NCI-H146 (cell line): Measurements from ENCODE around the gene CCL17.
"Not testable (repeated sequence)": the region's sequence is repeated elsewhere in the genome, so short reads cannot be mapped to it uniquely, and the experiment has no call there.

Experiments
- DNase-seq: peaks from one replicate; lab custom pipeline; 2025; lab: John Stamatoyannopoulos, UW

CCL17 gene

DNA sequence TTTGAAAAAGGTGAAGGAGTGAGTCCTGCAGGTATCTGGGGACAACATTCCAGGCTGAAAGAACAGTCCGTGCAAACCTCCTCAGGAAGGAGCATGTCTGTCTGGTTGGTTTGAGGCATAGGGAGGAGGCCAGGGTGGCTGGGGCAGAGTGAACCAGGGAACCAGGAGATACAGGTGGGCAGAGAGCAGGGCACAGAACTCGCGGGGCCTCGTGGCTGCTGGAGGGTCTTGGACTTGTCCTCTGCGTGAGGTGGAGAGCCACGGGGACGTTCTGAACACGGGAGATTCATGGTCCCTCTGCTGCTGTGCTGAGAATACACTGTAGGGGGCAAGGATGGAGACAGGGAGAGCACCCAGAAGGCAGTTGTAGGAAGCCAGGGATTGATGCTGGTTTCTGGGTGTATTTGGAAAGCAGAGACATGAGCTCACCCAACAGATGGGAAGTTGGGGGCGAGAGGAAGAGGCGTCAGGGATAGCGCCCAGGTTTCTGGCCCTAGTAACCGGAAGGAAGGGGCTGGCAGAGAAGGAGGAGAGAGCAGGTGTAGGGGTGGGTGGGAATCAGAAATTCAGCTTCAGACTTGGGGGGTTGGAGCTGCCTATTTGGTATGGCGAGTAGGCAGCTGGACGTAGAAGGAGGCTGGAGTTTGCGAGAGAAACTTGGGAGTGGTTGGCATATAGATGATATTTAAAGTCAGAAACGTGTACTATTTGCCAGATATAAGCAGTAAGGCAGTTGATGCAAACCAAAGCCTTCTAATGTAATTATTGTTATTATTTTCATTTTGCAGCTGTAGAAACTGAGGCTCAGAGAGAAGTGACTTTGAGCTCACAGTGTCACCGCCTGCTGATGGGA is at the start of gene CCL17:
CCL17 (plus strand) TSS at position 803 of the 853 bp plus-strand sequence. CDS start 9,166 bp downstream, outside the sequence.
- DNase-seq: no peak

DNA sequence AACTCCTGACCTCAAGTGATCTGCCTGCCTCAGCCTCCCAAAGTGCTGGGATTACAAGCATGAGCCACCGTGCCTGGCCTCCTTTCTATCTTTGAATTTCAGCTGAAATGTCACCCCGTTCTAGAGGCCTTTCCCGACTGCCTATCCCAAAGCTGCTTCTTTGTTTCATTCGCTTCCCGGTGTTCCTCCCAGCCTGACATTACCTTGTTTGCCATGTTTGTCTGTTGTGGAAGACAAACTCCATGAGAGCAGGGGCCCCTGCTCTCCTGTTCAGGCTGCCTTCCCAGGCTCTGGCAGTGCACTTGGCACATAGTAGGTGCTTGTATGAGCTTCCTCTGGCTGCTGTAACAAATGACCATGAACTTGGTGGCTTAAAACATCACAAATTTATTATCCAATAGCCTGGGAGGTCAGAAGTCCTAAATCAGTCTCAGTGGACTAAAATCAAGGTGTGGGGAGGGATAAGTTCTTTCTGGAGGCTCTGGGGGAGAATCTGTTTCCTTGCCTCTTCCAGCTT is 48.6 kb upstream of the CCL17 start:
- DNase-seq: no peak

DNA sequence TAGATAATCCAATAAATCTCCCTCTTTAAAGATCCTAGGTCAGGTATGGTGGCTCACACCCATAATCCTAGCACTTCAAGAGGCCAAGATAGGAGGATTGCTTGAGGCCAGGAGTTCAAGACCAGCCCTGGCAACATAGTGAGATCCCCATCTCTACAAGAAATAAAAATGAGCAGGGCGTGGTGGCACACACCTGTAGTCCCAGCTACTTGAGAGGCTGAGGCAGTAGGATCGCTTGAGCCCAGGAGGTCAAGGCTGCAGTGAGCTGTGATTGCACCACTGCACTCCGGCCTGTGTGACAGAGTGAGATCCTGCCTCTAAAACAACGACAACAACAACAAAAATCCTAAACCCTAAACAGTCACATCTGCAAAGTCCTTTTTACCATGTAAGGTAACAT is 48.0 kb upstream of the CCL17 start:
- DNase-seq: no peak

DNA sequence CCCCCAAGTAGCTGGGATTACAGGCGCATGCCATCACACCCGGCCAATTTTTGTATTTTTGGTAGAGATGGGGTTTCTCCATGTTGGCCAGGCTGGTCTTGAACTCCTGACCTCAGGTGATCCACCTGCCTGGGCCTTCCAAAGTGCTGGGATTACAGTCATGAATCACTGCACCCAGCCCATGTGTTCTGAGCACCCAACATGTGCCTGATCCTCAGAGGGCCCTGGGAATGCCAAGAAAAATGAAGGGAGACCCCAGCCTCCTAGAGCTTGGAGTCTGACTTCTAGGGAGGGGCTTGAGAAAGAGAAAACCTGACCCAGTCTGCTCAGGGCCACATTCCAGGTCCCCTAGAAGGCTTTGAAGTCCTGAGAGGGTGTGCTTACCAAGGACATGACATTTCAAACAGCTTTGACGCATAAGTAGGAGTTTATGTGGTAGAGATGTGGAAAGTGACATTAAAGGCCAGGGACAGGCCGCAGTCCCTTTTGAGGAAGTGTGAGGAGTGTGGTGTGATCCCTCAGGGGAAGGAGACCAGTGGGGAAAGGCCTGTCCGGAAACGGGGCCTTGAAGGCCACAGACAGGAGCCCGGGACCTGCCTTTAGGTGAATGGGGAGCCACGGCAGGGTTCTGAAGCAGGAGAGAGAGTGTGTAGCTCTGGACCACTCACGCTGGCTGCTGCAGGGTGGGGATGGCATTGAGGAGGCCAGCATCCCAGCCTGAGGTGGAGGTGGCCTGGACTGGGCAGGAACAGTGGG is 47.1 kb upstream of the CCL17 start:
- DNase-seq: no peak

DNA sequence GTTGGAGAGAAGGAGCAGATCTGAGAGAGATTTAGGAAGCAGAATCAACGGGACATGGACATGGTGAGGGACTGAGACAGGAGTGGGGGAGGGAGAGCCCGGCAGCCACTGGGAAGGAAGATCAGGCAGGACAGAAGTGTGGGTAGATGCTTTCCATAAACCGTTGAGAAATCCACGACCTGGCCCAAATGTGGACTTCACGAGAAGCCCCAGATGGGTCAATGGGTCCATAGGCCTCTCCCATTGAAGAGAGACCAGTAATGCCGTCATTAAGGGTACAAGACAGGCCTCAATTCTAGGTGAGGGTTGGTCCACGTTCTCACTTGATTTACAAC is 46.5 kb upstream of the CCL17 start:
- no peak for DNase-seq

DNA sequence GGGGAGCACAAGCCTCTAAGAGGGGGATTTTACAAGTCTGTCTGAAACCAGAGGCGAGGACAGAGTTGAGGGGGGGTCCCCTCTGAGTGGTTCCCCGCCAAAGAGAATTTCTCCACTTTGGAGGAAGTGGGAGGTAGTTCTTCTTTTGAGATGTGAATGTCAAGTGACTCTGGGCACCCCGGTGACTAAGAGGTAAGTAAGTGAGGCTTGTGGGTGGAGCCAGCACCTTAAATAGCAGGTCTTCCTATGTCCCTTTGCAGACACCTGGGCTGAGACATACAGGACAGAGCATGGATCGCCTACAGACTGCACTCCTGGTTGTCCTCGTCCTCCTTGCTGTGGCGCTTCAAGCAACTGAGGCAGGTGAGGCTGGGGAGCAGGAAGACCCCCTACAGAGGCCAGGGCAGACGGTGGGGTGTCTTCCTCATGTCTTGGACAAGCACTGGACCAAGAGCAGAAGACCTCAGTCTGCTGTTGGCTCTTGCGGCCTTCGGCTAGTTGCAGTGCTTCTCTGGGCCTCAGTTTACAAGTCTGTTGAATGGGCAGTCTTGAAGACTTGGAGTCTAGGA is 46.0 kb upstream of the CCL17 start, which contains the start of gene CCL22:
CCL22 (plus strand) TSS at position 257 of the 569 bp plus-strand sequence; CDS start at position 291, 34 bp downstream.
- no peak for DNase-seq

DNA sequence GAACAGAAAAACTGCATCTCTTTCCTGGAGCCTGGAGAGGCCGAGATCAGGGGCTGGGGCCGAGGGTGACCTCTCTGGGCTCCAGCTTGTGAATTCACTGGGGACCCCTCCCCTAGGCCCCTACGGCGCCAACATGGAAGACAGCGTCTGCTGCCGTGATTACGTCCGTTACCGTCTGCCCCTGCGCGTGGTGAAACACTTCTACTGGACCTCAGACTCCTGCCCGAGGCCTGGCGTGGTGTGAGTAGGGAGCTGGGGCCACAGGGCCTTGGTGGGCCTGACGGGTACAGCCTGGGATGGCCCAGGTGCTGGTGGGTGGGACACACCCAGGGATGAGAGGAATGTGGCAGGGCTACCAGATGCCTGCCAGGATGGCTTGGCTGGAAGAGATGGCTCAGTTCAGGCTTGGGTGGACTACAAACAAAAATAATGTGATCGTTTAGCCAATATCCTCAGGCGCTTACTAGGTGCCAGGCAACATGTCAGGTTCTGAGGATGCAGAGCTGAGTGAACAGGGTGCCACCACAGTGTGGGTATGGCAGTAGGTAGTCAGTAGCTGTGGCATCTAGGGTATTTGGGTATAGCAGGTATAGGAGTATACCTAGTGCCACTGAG is 44.1 kb upstream of the CCL17 start:
- DNase-seq: no peak

DNA sequence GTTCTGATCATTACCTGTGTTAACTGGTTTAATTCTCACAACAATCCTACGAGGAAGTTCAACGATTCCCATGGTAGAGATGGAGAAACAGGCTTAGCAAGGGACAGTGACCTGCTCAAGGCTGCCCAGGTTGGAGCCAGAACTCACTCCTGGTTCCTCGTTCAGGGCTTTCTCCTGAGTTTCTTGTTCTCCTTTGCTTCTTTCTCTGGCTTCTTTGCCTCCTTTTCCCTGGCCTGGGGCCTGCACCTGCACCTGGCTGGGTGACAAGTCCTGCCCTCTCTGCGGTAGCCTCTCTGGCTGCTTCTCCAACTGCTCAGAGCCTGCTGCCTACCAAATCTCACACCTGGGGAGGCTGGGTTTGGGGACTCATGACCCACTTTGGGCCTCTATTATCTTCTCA is 43.2 kb upstream of the CCL17 start:
- no peak for DNase-seq

DNA sequence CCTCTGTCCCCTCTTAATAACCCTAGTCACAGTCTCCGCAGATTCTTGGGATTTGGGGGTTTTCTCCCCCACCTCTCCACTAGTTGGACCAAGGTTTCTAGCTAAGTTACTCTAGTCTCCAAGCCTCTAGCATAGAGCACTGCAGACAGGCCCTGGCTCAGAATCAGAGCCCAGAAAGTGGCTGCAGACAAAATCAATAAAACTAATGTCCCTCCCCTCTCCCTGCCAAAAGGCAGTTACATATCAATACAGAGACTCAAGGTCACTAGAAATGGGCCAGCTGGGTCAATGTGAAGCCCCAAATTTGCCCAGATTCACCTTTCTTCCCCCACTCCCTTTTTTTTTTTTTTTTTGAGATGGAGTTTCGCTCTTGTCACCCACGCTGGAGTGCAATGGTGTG is 40.4 kb upstream of the CCL17 start:
- DNase-seq: no peak

DNA sequence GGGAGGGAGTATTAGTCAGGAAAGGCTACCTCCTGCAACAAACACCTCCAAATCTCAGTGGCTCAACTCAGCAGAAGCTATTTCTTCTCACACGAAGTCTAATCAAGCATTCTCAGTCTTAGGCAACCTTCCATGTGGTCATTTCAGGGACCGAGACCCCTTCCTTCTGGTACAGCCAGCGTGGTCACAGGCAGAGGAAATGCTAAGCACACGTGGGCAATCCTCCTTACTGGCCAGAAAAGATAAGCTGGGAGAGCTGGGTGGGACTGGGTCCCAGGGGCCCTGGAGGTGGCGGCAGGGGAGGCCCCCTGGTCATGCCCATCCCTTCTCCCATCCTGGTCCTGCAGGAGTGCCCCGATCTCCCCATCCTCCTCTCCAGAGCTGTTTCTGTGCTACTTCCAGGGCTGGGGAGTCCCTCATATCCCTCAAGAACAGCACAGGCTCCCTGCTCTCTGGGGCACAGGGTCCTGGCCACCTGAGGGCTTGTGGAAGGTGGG is 38.0 kb upstream of the CCL17 start:
- no peak for DNase-seq

DNA sequence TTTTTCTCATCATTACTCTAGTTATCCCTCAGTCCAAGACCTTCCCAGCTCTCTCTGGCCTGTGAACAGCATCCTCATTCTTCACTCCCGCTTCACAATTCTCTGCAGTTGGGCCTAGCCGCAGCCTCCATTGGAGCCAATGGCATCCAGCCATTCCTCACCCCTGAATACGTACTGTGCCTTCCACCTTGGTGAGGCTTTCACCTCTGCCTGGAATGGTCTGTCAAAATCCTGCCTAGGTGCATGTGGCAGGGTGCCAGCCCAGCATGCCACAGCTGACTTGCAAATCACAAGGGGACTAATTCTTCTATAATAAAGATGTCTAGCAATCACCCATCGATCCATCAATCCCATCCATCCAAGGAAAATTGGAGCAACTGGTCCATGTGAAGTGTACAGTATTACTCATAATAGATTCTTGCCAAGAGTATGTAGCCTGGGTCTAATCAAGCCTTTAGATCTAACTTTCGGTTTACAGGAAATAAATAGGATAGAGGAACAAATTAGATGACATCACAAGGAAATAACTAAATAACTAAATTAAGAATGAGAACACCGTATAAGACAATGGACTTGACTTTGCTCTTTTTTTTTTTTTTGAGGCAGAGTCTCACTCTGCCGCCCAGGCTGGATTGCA is 37.3 kb upstream of the CCL17 start:
- no peak for DNase-seq

DNA sequence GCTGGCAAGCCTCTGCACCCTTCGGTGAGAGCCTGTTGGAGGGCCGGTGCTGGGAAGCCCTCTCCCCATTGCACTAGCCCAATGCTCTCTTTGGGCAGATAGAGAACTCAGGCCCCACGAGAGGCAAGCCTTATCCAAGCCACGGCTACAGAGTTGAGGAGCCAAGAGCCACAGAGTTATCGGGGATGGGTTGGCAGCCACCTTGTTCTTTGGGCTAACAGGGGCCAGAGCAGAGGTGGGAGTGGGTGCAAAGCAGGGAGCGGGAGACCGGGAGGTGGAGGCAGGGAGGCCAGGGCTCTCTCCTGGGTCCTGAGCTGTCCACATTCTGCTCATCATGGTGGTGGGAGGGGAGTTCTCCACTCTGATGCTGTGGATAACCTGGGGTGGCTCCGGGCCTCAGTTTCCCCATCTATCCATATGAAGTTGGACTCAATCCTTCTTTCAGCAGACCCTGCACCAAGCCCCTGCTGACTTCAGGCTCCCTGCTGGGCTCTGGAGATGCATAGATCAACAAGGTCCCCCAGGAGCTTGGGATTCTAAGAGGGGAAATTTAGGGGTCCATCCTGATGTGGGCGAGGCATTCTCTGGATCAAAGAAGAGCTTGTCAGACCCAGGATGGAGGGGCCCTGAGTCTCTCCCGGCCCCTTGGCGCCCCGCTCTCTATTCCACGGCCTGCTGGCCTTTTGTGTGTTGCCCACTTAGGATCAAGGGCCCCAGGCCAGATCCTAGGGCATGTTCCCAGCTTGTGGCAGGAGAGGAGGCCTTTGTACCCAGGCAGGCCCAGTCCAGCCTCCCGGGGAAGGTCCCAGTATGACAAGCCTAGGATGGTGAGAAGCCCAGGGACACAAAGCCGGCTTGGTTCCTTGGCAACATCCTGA is 32.8 kb upstream of the CCL17 start:
- no peak for DNase-seq

DNA sequence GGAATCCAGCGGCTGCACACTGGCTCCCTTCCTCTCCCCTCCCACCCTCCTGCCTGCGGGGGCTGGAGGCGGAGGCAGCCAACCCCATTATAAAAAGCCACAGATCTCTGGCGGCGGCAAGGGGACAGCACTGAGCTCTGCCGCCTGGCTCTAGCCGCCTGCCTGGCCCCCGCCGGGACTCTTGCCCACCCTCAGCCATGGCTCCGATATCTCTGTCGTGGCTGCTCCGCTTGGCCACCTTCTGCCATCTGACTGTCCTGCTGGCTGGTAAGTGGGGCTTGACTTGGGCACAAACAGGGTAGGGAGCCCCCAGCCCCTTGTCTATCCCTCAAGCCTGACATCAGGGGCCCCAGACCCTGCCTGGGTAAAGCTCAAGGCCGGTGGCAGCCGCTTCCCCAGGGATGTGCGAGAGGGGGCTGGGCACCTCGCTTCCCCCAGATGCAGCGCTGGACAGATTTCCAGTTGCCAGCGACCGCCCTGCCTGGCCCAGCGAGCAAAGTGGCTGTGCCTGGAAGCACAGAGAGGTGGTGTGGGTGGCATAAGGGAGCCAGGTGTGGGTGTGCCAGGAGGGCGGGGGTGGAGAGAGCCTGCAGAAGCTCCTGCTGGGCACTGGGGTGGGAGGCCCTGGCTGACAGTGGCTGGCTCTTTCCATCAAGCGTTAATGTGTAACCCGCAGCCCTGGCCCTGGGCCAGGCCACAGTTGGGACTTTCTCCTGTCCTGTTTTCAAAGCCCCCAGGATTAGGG is 32.0 kb upstream of the CCL17 start, which contains the start of gene CX3CL1:
CX3CL1 (plus strand) TSS at position 119 of the 745 bp plus-strand sequence; CDS start at position 198, 79 bp downstream.
- DNase-seq: peak; percentile 20

DNA sequence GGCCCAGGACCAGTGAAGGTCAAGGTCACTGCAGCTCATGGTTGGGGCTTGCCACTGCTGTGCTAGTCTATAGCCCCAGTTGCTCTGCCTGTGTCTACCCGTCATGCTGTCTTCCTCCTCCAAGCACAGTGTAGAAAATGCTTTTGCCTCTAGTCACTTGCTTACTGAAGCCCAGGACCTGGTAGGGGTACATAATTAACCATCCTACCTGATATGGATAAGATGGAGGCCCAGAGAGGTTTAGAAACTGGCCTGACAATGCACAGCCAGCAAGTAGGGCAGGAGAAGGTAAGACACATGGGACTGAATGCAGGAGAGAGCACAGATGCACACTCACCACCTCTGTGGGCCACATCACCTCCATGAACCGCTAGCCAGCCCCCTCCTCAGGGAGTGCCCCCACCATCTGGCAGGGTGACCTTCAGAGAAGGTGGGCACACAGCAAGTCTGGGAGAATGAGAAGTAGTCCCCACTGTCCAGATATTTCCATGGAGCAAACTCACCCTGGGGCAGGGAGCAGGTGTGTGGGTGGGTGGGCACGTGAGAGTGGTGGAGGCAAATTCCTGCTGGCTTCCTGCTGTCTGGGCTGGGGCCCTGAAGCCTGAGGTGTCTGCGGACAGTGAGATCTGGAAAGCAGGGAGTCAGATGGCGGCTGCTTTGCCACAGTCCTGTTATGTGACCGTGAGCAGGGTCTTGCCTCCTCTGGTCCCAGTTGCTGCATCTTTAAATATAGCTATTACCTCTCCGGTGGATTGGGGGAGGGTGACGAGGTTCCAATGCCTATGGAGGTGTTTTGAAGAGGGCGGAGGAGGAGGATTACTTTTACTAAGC is 31.2 kb upstream of the CCL17 start:
- DNase-seq: no peak

DNA sequence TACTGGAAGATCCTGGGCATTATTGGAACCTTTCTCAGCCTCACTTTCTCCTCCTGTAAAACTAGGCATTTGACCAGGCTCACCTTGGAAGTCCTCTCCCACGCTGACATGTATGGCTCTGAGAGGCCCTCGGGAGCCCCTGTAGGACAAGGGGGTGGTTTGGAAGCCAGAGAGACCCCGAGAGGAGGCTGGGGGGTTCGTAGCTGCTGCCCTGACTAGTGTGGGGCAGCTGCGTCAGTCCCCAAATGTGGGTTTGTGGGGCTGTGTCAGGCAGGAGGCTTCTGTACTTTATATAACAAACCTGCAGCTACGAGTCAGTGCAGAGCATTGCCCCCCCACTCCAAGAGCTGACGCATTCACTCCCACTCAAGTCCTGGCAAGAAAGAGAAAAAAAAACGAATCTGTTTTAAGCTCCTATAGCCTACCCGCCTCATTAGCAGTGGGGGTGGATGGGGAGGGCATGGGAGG is 30.5 kb upstream of the CCL17 start:
- no peak for DNase-seq

DNA sequence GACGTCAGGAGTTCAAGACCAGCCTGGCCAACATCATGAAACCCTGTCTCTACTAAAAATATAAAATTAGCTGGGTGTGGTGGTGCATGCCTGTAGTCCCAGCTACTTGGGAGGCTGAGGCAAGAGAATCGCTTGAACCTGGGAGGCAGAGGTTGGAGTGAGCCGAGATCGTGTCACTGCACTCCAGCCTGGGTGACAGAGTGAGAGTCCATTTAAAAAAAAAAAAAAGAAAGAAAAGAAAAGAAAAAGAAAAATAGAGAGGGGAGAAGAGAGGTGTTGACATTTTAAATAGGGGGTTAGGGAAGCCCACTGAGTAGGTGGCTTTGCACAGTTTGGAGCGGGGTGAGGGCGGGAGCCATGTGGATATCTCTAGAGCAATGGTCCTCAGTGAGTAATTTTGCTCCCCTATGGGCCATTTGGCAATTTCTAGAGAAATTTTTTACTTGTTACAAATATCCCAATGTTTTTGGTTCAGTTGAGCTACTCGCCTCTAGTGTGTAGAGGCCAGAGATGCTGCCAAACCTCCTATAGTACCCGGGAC is 29.6 kb upstream of the CCL17 start:
- DNase-seq: not testable (repeated sequence)

DNA sequence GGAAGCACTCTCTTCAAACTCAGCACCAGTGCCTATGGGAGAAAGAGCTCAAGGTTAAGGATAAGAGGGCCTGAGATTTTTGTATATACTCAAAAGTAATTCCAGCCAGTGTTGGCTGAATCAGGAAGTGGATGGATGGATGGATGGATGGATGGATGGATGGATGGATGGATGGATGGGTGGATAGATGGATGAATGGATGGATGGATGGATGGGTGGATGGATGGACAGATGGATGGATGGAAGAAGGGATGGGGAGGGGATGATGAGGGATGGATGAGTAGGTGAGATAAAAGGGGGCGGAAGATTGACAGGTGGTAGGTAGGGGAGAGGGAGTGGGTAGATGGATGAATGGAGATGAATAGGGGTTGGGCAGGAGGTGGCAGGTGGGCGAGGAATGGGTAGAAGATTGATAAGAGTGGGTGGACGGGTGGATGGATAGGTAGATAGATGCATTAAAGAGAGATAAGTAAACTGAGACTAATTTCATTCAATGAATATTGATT is 28.2 kb upstream of the CCL17 start:
- no peak for DNase-seq
